Sigmoid colon (tissue), 7 donors: ENCODE measurements around the gene MXD4. TPM values are rescaled to one million over a fixed set of nuclear protein-coding genes. Genes with fewer than 3 reads are reported as not detected.

ENCODE experiments used
- DNase-seq: peaks from one replicate; pipeline ENCODE4 v3.0.0-alpha.2; 2019
- H3K27ac ChIP-seq, 4 donors: fragments of 200-600 bp; sonication (generic); one replicate each; pipeline ENCODE4 v1.5.1; 2016 to 2019; ENCODE audit warnings: mild to moderate bottlenecking in 1 of 4
- H3K27me3 ChIP-seq, 3 donors: fragments of 200-600 bp; sonication (generic); one replicate each; pipeline ENCODE4 v1.5.1; 2019; ENCODE audit warnings: mild to moderate bottlenecking in 1 of 3
- H3K36me3 ChIP-seq, 4 donors: fragments of 200-600 bp; sonication (generic); one replicate each; pipeline ENCODE4 v1.5.1; 2016 to 2019
- H3K4me1 ChIP-seq, 4 donors: fragments of 200-600 bp; sonication (generic); one replicate each; pipeline ENCODE4 v1.5.1; 2017 to 2019
- H3K4me3 ChIP-seq, 4 donors: fragments of 200-600 bp; sonication (generic); one replicate each; pipeline ENCODE4 v1.5.1; 2017 to 2019; ENCODE audit warnings: mild to moderate bottlenecking in 2 of 4, moderate library complexity in 1 of 4
- H3K9me3 ChIP-seq, 4 donors: fragments of 200-600 bp in 3 of 4; sonication (generic) in 3 of 4; one replicate each; pipeline versions ENCODE4 v1.5.1 to v1.6.1; 2013 to 2019
- EP300 ChIP-seq, 4 donors: sonication (generic); formaldehyde crosslinking; IDR thresholded peaks; one replicate each; pipeline ENCODE4 v1.6.1; 2017; ENCODE audit warnings: antibody characterized with exemption in 4 of 4
- POLR2A ChIP-seq, 2 donors: fragments of 450-650 bp; IDR thresholded peaks; one replicate each; pipeline ENCODE4 v1.6.1; 2016; ENCODE audit warnings: antibody characterized with exemption in 2 of 2, mild to moderate bottlenecking in 2 of 2, moderate library complexity in 2 of 2
- POLR2AphosphoS5 ChIP-seq, 4 donors: sonication (generic); formaldehyde crosslinking; IDR thresholded peaks; one replicate each; pipeline ENCODE4 v1.6.1; 2017; ENCODE audit warnings: antibody characterized with exemption in 4 of 4
- WGBS, 2 donors: extraction: QIAGEN DNeasy Blood & Tissue Kit; methylation state at CpG; one replicate each; pipeline ENCODE4 v1.1.7; 2013; 5-methylcytosine and 5-hydroxymethylcytosine counted together
- intact Hi-C: fragments of 100-400 bp; cut with DNase I; formaldehyde crosslinking; loops from one replicate; pipeline ENCODE4 v1.15.1; 2023
- polyA plus RNA-seq, 3 donors: library from polyadenylated mRNA; stranded (reverse); fragments of 200-250 nt; gene quantifications; one replicate each; pipeline ENCODE4 v1.2.3, GENCODE V29; 2013
- total RNA-seq, 4 donors: library from RNA; depleted of rRNA; stranded (reverse); fragments of >200 nt; gene quantifications; one replicate each; pipeline ENCODE4 v1.1.0, GENCODE V29; 2016
- TF ChIP-seq, protein P1 (sequence below), 4 experiments: fragments of 450-650 bp in 3 of 4; fragments of 200-600 bp in 1 of 4; IDR thresholded peaks; one replicate each; pipeline ENCODE4 v1.5.1; 2016 to 2019; ENCODE audit warnings: antibody characterized with exemption in 4 of 4, mild to moderate bottlenecking in 3 of 4, moderate library complexity in 2 of 4
- donor health status: healthy with polysubstance abuse.
- donor health status: Bipolar disorder and iron deficiency.
- donor health status: healthy.

Gene MXD4
- total and polyA plus RNA-seq, 7 donors = 25.0 to 62.0 (median 36.4) TPM

DNA sequence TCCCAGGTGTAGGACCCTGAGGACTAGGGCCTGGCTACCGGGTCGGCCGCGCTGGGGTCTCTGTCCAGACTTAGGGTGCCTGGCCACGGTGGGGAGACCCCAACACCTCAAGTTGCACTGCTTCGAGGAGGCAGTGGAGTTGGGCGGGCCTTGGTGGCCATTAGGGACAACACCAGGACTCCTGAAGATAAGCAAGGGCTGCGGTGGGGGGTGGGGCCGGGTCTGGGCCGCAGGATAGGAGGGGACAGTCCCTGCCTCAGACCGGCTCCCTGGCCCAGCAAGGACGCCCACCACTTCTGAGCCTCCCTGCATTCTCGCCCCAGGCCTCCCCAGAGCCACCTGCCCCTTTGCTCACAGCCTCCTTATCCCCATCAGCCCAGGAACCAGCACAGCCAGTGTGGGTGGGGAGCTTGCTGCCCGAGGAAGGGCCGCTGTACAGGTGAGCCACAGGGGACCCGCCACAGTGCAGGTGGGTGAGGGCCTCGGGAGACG lies 5.5 kb upstream of the MXD4 start:
- Histone ChIP-seq H3K4me3 (no peak overlapping the region), H3K27ac (peak overlapping the region in 1 of 4 donors; percentile 80), H3K36me3 (no peaks in the 10 kb centered on the region), H3K27me3 (no peaks in the 10 kb centered on the region), H3K4me1 (peaks cover 0 to 46% (median 33%) of the 10 kb centered on the region in 4 donors), H3K9me3 (no peaks in the 10 kb centered on the region)
- 79 to 87% methylated on average over 18 of the region's 18 CpGs for WGBS, 2 donors
- TF ChIP-seq EP300 (IDR thresholded peaks at IDR 0.05) (no peak), POLR2AphosphoS5 (IDR thresholded peaks at IDR 0.05) (no peak), POLR2A (IDR thresholded peaks at IDR 0.05) (no peak)
- TF ChIP-seq, protein P1, sequence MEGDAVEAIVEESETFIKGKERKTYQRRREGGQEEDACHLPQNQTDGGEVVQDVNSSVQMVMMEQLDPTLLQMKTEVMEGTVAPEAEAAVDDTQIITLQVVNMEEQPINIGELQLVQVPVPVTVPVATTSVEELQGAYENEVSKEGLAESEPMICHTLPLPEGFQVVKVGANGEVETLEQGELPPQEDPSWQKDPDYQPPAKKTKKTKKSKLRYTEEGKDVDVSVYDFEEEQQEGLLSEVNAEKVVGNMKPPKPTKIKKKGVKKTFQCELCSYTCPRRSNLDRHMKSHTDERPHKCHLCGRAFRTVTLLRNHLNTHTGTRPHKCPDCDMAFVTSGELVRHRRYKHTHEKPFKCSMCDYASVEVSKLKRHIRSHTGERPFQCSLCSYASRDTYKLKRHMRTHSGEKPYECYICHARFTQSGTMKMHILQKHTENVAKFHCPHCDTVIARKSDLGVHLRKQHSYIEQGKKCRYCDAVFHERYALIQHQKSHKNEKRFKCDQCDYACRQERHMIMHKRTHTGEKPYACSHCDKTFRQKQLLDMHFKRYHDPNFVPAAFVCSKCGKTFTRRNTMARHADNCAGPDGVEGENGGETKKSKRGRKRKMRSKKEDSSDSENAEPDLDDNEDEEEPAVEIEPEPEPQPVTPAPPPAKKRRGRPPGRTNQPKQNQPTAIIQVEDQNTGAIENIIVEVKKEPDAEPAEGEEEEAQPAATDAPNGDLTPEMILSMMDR (IDR thresholded peaks at IDR 0.05) = no peak
- no peak for DNase-seq
- intact Hi-C loops = loop anchor here (10.0 kb wide), 1 partner anchor 97 kb away; no protein-coding TSS in a partner anchor

DNA sequence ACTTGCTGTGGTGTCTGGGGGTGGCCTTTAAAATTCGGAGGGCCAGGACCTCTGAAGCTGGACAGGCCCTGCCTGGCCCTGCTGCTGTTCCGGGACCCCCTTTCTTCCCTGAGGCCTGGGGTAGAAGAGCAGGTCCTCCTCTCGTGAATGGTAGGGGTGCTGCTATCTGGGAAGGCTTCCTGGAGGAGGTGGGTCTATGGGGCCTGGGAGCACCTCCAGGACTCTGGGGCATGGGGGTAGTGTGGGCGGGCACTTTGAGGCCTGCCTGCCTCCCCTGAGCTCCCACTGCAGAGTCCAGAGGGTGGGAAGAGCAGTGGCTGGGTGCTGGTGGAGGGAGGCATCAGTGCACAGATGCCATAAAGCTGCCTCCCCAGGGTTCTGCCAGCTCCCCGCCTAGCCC lies 4.9 kb upstream of the MXD4 start:
- intact Hi-C loops = loop anchor here (10.0 kb wide), 1 partner anchor 98 kb away; no protein-coding TSS in a partner anchor
- Histone ChIP-seq H3K4me3 (no peak overlapping the region), H3K27me3 (no peaks in the 10 kb centered on the region), H3K27ac (peak overlapping the region in 3 of 4 donors; percentile 68 to 80 (median 69)), H3K9me3 (no peaks in the 10 kb centered on the region), H3K4me1 (peaks cover 0 to 46% (median 33%) of the 10 kb centered on the region in 4 donors), H3K36me3 (no peaks in the 10 kb centered on the region)
- TF ChIP-seq POLR2A (IDR thresholded peaks at IDR 0.05) (no peak), POLR2AphosphoS5 (IDR thresholded peaks at IDR 0.05) (no peak), EP300 (IDR thresholded peaks at IDR 0.05) (no peak)
- TF ChIP-seq, protein P1 (IDR thresholded peaks at IDR 0.05) = no peak
- 85 to 92% methylated on average over 5 of the region's 5 CpGs for WGBS, 2 donors
- DNase-seq = no peak

GRCh38 chr4:2266181-2266580 lies 4.3 kb upstream of the MXD4 start:
- H3K27ac ChIP-seq = peak overlapping the region; percentile 59 to 80 (median 68)
- intact Hi-C loops = loop anchor here (10.0 kb wide), 1 partner anchor 99 kb away; no protein-coding TSS in a partner anchor
- WGBS, 2 donors = 72 to 81% methylated on average over 8 of the region's 8 CpGs
- no peaks in the 10 kb centered on the region for H3K36me3 ChIP-seq
- peak; percentile 87 for DNase-seq
- H3K27me3 ChIP-seq = no peaks in the 10 kb centered on the region
- TF ChIP-seq POLR2AphosphoS5 (IDR thresholded peaks at IDR 0.05) (peak in 3 of 4 donors; percentile 19 to 36 (median 28)), EP300 (IDR thresholded peaks at IDR 0.05) (no peak)
- H3K9me3 ChIP-seq = no peaks in the 10 kb centered on the region
- peaks cover 0 to 46% (median 33%) of the 10 kb centered on the region in 4 donors for H3K4me1 ChIP-seq
- no peak overlapping the region for H3K4me3 ChIP-seq

GRCh38 chr4:2265113-2266110 lies 3.5 kb upstream of the MXD4 start:
- Histone ChIP-seq H3K4me3 (no peak overlapping the region), H3K36me3 (no peaks in the 10 kb centered on the region), H3K27me3 (no peaks in the 10 kb centered on the region), H3K4me1 (peaks cover 0 to 54% (median 39%) of the 10 kb centered on the region in 4 donors), H3K9me3 (no peaks in the 10 kb centered on the region), H3K27ac (peak overlapping the region; percentile 59 to 80 (median 68))
- intact Hi-C loops = loop anchor here (10.0 kb wide), 1 partner anchor 99 kb away; no protein-coding TSS in a partner anchor
- DNase-seq = no peak
- no peak for TF ChIP-seq POLR2A (IDR thresholded peaks at IDR 0.05)
- TF ChIP-seq EP300 (IDR thresholded peaks at IDR 0.05) = no peak
- TF ChIP-seq POLR2AphosphoS5 (IDR thresholded peaks at IDR 0.05) = no peak
- TF ChIP-seq, protein P1 (IDR thresholded peaks at IDR 0.05) = no peak
- WGBS, 2 donors = 89 to 93% methylated on average over 19 of the region's 19 CpGs
